Astrocyte (in vitro differentiated cells and primary cell): Measurements from ENCODE around the gene PDXK. TPM values are rescaled to one million over a fixed set of nuclear protein-coding genes. Genes with fewer than 3 reads are reported as not detected.

ENCODE experiments used
- DNase-seq: peaks from one replicate; pipeline ENCODE4 v3.0.0-alpha.2; 2010; ENCODE audit warnings: low read depth
- FAIRE-seq: peaks from 2 replicates; lab custom pipeline; 2011; peaks lifted over from hg19 to GRCh38; lab: Jason Lieb, UNC
- H2AFZ ChIP-seq: 2 replicates; pipeline ENCODE4 v1.6.0; 2012; ENCODE audit warnings: low read depth, low read length, inconsistent platforms
- H3K27ac ChIP-seq: 2 replicates; pipeline ENCODE4 v1.5.1; 2011; ENCODE audit warnings: low read depth, low read length, inconsistent platforms
- H3K27me3 ChIP-seq: 2 replicates; pipeline ENCODE4 v1.6.0; 2011; ENCODE audit warnings: low read length, inconsistent platforms; ENCODE audit not compliant: insufficient read depth
- H3K36me3 ChIP-seq: 2 replicates; pipeline ENCODE4 v1.5.1; 2011; ENCODE audit warnings: low read length, inconsistent platforms; ENCODE audit not compliant: insufficient read depth
- H3K4me1 ChIP-seq: 2 replicates; pipeline ENCODE4 v1.5.1; 2011; ENCODE audit warnings: low read length, inconsistent platforms; ENCODE audit not compliant: insufficient read depth
- H3K4me2 ChIP-seq: 2 replicates; pipeline ENCODE4 v1.6.0; 2012; ENCODE audit warnings: low read length, inconsistent platforms
- H3K4me3 ChIP-seq: 2 replicates; pipeline ENCODE4 v1.5.1; 2011; ENCODE audit warnings: low read depth, mild to moderate bottlenecking, low read length, inconsistent platforms; ENCODE audit not compliant: insufficient read depth
- H3K79me2 ChIP-seq: 2 replicates; pipeline ENCODE4 v1.6.0; 2012; ENCODE audit warnings: mild to moderate bottlenecking, low read length, inconsistent platforms; ENCODE audit not compliant: insufficient read depth
- H3K9ac ChIP-seq: 2 replicates; pipeline ENCODE4 v1.6.0; 2012; ENCODE audit warnings: mild to moderate bottlenecking, low read length, inconsistent platforms
- H3K9me3 ChIP-seq: 2 replicates; pipeline ENCODE4 v1.5.1; 2012; ENCODE audit warnings: low read depth, mild to moderate bottlenecking, low read length, inconsistent platforms; ENCODE audit not compliant: insufficient read depth
- H4K20me1 ChIP-seq: 2 replicates; pipeline ENCODE4 v1.6.0; 2012; ENCODE audit warnings: low read length, inconsistent platforms; ENCODE audit not compliant: insufficient read depth
- H3K27ac Mint-ChIP-seq: one replicate; pipeline ENCODE4 v1.8.0; 2021; ENCODE audit warnings: mild to moderate bottlenecking, mixed read lengths; ENCODE audit not compliant: unreplicated experiment
- H3K27me3 Mint-ChIP-seq: one replicate; pipeline ENCODE4 v1.8.0; 2021; ENCODE audit warnings: low read depth, mixed read lengths; ENCODE audit not compliant: unreplicated experiment
- H3K36me3 Mint-ChIP-seq: one replicate; pipeline ENCODE4 v1.8.0; 2021; ENCODE audit warnings: low read depth, mixed read lengths; ENCODE audit not compliant: unreplicated experiment
- H3K4me1 Mint-ChIP-seq: one replicate; pipeline ENCODE4 v1.8.0; 2021; ENCODE audit warnings: low read depth, mixed read lengths; ENCODE audit not compliant: unreplicated experiment
- H3K4me3 Mint-ChIP-seq: one replicate; pipeline ENCODE4 v1.8.0; 2021; ENCODE audit warnings: mild to moderate bottlenecking, moderate library complexity, mixed read lengths; ENCODE audit not compliant: unreplicated experiment
- H3K9me3 Mint-ChIP-seq: one replicate; pipeline ENCODE4 v1.8.0; 2021; ENCODE audit warnings: mild to moderate bottlenecking, mixed read lengths; ENCODE audit not compliant: unreplicated experiment
- EZH2 ChIP-seq: IDR thresholded peaks from 2 replicates; pipeline ENCODE4 v1.6.1; 2012; ENCODE audit warnings: mild to moderate bottlenecking, low read length, inconsistent platforms; ENCODE audit not compliant: insufficient read depth
- total RNA-seq: library from RNA; stranded (reverse); gene quantifications from 2 replicates; pipeline ENCODE4 v1.2.1, GENCODE V29; 2021
- TF ChIP-seq, protein P1 (sequence below): IDR thresholded peaks from 2 replicates; pipeline ENCODE4 v1.5.1; 2011; ENCODE audit warnings: low read depth, mild to moderate bottlenecking, inconsistent platforms, low read length, moderate library complexity; ENCODE audit not compliant: insufficient read depth

PDXK gene
- total RNA-seq, 1 donor from 2014 or later, result 180 TPM

DNA sequence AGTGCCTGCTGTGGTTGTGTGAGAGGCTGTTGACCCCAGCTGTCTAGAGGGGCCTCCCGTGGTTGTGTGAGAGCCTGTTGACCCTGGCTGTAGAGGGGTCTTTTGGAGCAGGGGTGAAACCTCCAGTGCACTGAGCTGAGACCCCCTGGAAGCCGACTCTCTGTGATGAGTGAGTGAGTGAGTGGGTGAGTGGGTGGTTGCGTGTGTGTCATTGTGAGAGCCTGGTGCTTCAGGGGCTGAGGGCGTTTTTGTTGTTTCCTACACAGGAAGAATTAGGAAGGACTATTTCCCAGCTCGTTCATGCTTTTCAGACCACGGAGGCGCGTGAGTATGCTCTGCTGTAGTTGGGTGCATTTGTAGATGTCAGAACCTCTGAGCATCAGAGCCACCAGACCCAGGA lies 73.5 kb downstream of the PDXK start:
- Mint-ChIP-seq H3K36me3 (peaks cover 18% of the 10 kb centered on the region), H3K27ac (no peak overlapping the region)
- H3K79me2 ChIP-seq, result peaks cover 59% of the 10 kb centered on the region

DNA sequence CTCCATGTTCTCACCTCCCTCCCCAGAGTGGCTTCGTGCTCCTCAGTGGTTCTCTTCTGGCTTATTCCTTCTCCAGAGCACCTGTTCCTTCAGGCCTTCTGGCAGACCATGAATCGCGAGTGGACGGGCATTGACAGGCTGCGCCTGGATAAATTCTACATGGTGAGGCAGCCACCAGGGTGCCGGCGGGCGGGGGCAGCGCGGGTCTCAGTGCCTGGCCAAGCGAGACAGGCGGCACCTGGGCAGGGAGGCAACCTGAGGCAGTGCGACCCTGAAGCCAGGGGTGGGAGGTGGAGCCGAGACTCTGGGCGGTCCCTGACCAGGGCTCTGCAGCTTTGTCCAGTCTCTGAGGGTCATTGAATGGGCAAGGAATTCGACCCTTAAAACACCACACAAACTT lies 74.3 kb downstream of the PDXK start:
- Mint-ChIP-seq H3K36me3 (peaks cover 25% of the 10 kb centered on the region), H3K27ac (no peak overlapping the region), H3K4me1 (peaks cover 8% of the 10 kb centered on the region), H3K9me3 (no peaks in the 10 kb centered on the region), H3K27me3 (no peaks in the 10 kb centered on the region), H3K4me3 (no peak overlapping the region)
- H2AFZ ChIP-seq, result no peak overlapping the region
- peaks cover 12% of the 10 kb centered on the region for H3K4me1 ChIP-seq
- H3K9ac ChIP-seq, result no peak overlapping the region
- H3K27ac ChIP-seq, result no peak overlapping the region
- H3K4me3 ChIP-seq, result no peak overlapping the region
- FAIRE-seq, result no peak
- peaks cover 47% of the 10 kb centered on the region for H3K36me3 ChIP-seq
- TF ChIP-seq, protein P1, sequence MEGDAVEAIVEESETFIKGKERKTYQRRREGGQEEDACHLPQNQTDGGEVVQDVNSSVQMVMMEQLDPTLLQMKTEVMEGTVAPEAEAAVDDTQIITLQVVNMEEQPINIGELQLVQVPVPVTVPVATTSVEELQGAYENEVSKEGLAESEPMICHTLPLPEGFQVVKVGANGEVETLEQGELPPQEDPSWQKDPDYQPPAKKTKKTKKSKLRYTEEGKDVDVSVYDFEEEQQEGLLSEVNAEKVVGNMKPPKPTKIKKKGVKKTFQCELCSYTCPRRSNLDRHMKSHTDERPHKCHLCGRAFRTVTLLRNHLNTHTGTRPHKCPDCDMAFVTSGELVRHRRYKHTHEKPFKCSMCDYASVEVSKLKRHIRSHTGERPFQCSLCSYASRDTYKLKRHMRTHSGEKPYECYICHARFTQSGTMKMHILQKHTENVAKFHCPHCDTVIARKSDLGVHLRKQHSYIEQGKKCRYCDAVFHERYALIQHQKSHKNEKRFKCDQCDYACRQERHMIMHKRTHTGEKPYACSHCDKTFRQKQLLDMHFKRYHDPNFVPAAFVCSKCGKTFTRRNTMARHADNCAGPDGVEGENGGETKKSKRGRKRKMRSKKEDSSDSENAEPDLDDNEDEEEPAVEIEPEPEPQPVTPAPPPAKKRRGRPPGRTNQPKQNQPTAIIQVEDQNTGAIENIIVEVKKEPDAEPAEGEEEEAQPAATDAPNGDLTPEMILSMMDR, result no peak
- no peak for TF ChIP-seq EZH2
- peaks cover 59% of the 10 kb centered on the region for H3K79me2 ChIP-seq
- peaks cover 71% of the 10 kb centered on the region for H4K20me1 ChIP-seq
- H3K4me2 ChIP-seq, result no peak overlapping the region
- H3K9me3 ChIP-seq, result no peaks in the 10 kb centered on the region
- no peak for DNase-seq
- no peaks in the 10 kb centered on the region for H3K27me3 ChIP-seq

More for the DNA sequence above, 73.5 kb downstream of the PDXK start:
- TF ChIP-seq, protein P1, result no peak
- TF ChIP-seq EZH2, result no peak
- H3K27me3 ChIP-seq, result no peaks in the 10 kb centered on the region
- H3K4me3 Mint-ChIP-seq, result peak overlapping the region; percentile 61
- H3K4me2 ChIP-seq, result no peak overlapping the region
- H3K36me3 ChIP-seq, result peaks cover 45% of the 10 kb centered on the region
- FAIRE-seq (no peak), DNase-seq (no peak)
- H3K27me3 Mint-ChIP-seq, result no peaks in the 10 kb centered on the region
- H3K9me3 Mint-ChIP-seq, result no peaks in the 10 kb centered on the region
- H4K20me1 ChIP-seq, result peaks cover 71% of the 10 kb centered on the region
- no peaks in the 10 kb centered on the region for H3K9me3 ChIP-seq
- H3K27ac ChIP-seq, result no peak overlapping the region
- peaks cover 12% of the 10 kb centered on the region for H3K4me1 ChIP-seq
- H2AFZ ChIP-seq, result no peak overlapping the region
- H3K9ac ChIP-seq, result no peak overlapping the region
- peaks cover 8% of the 10 kb centered on the region for H3K4me1 Mint-ChIP-seq
- no peak overlapping the region for H3K4me3 ChIP-seq

DNA sequence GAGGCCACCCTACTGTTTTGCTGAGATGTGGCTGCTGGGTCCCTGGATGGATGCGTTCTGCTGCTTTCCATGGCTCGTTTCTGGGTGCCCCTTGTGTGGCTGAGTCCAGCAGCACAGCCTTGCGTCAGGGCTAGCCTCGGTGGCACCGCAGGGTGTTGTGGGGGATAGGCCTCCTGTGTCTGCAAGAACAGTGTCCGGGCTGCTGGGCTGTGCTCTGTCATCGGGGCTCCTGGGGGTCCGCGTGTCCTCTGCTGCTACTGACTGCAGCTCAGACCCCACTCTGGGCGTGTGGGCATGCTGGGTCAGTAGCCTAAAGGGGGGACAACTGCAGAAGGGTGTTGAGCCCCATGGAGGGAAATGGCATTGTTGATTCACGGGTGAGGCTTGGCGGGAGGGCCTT lies 75.4 kb downstream of the PDXK start:
- Mint-ChIP-seq H3K27me3 (no peaks in the 10 kb centered on the region), H3K27ac (no peak overlapping the region), H3K4me1 (peaks cover 8% of the 10 kb centered on the region), H3K9me3 (no peaks in the 10 kb centered on the region), H3K4me3 (no peak overlapping the region), H3K36me3 (peaks cover 27% of the 10 kb centered on the region)
- Histone ChIP-seq H3K4me2 (no peak overlapping the region), H2AFZ (no peak overlapping the region), H3K9ac (no peak overlapping the region), H3K4me1 (peaks cover 12% of the 10 kb centered on the region), H3K36me3 (peaks cover 47% of the 10 kb centered on the region), H3K27me3 (no peaks in the 10 kb centered on the region), H3K4me3 (no peak overlapping the region), H3K27ac (no peak overlapping the region), H3K79me2 (peaks cover 59% of the 10 kb centered on the region), H4K20me1 (peaks cover 71% of the 10 kb centered on the region), H3K9me3 (no peaks in the 10 kb centered on the region)
- TF ChIP-seq, protein P1, result no peak
- no peak for TF ChIP-seq EZH2
- DNase-seq, result no peak
- FAIRE-seq, result no peak
